HepG2 (cell line): Measurements from ENCODE around the gene SLC17A9. TPM values are rescaled to one million over a fixed set of nuclear protein-coding genes. Genes with fewer than 3 reads are reported as not detected.
A peak's percentile ranks its signal among the peaks of the same experiment; 100 is the strongest.

Experiments used
- GABPA ChIP-seq, 2 experiments: IDR thresholded peaks; 2 replicates each; pipeline ENCODE4 v1.6.1; 2011 to 2016; ENCODE audit warnings: low read depth in 2 of 2, low read length in 1 of 2, missing biosample characterization in 1 of 2, missing genetic modification characterization in 1 of 2
- HDAC2 ChIP-seq: sonication (generic); formaldehyde crosslinking; IDR thresholded peaks from 2 replicates; pipeline ENCODE4 v1.4.0; 2020; ENCODE audit warnings: missing genetic modification reagents
- HNF4A ChIP-seq: sonication (generic); formaldehyde crosslinking; IDR thresholded peaks from 2 replicates; pipeline ENCODE4 v1.4.0; 2020; ENCODE audit warnings: missing genetic modification reagents
- IRF2 ChIP-seq: IDR thresholded peaks from 2 replicates; pipeline ENCODE4 v1.6.1; 2018; ENCODE audit warnings: missing genetic modification reagents, missing compliant biosample characterization
- KAT2B ChIP-seq: fragments of 150-350 bp; IDR thresholded peaks from 2 replicates; pipeline ENCODE4 v1.6.1; 2014; ENCODE audit warnings: low read depth, low read length, borderline replicate concordance
- KLF12 ChIP-seq: sonication (generic); formaldehyde crosslinking; IDR thresholded peaks from 2 replicates; pipeline ENCODE4 v1.4.0; 2020; ENCODE audit warnings: missing genetic modification reagents, borderline replicate concordance
- KLF16 ChIP-seq, 2 experiments: sonication (generic) in 1 of 2; formaldehyde crosslinking in 1 of 2; IDR thresholded peaks; 2 replicates each; pipeline versions ENCODE4 v1.6.1 to v1.8.0; 2016 to 2023; ENCODE audit warnings: missing genetic modification reagents in 2 of 2, missing compliant biosample characterization in 1 of 2
- MATR3 ChIP-seq: sonication (generic); formaldehyde crosslinking; IDR thresholded peaks from 2 replicates; pipeline ENCODE4 v1.4.0; 2020; ENCODE audit warnings: missing genetic modification reagents
- RBM22 ChIP-seq: fragments of 200-400 bp; formaldehyde crosslinking; optimal IDR thresholded peaks from 2 replicates; pipeline ENCODE3; 2017; ENCODE audit warnings: mild to moderate bottlenecking, low read length, moderate library complexity
- ZKSCAN8 ChIP-seq: IDR thresholded peaks from 2 replicates; pipeline ENCODE4 v1.6.1; 2016; ENCODE audit warnings: borderline replicate concordance, missing genetic modification reagents, missing compliant biosample characterization
- ZNF20 ChIP-seq: sonication (generic); formaldehyde crosslinking; IDR thresholded peaks from 2 replicates; pipeline ENCODE4 v1.4.0; 2020; ENCODE audit warnings: mild to moderate bottlenecking, moderate library complexity, missing genetic modification reagents
- ZNF543 ChIP-seq: sonication (generic); formaldehyde crosslinking; IDR thresholded peaks from 2 replicates; pipeline ENCODE4 v1.4.0; 2020; ENCODE audit warnings: mild to moderate bottlenecking, missing genetic modification reagents
- ZNF644 ChIP-seq: IDR thresholded peaks from 2 replicates; pipeline ENCODE4 v1.6.1; 2016; ENCODE audit warnings: low read depth
- polyA plus RNA-seq, 8 experiments: library from polyadenylated mRNA; depleted of rRNA in 3 of 8; stranded (reverse) in 7 of 8; unstranded in 1 of 8; fragments of >200 nt; fragmentation: Illumina TruSeq in 4 of 8; extraction: Trizol in 4 of 8; gene quantifications; 2 replicates each; pipeline versions ENCODE4 v1.2.1 to v1.2.3, GENCODE V29; 2011 to 2016; ENCODE audit warnings: low read depth in 4 of 8, missing spikeins in 1 of 8, mixed read lengths in 1 of 8; ENCODE audit not compliant: insufficient read depth in 1 of 8
- total RNA-seq, 5 experiments: library from RNA; depleted of rRNA; stranded (reverse); fragments of >200 nt; fragmentation: Illumina TruSeq; extraction: Trizol; gene quantifications; 2 replicates each; pipeline ENCODE4 v1.2.3, GENCODE V29; 2016; ENCODE audit warnings: low read depth in 1 of 5
- TF ChIP-seq, protein P1 (sequence below): sonication (generic); formaldehyde crosslinking; IDR thresholded peaks from 2 replicates; pipeline ENCODE4 v1.5.1; 2020; ENCODE audit warnings: missing genetic modification reagents, mild to moderate bottlenecking, borderline replicate concordance
- TF ChIP-seq, protein P2 (sequence below): sonication (generic); formaldehyde crosslinking; conservative IDR thresholded peaks from 2 replicates; pipeline ENCODE4 v1.8.0; 2022; ENCODE audit warnings: mild to moderate bottlenecking, moderate library complexity, missing genetic modification reagents
- TF ChIP-seq, protein P3 (sequence below): sonication (generic); formaldehyde crosslinking; IDR thresholded peaks from 2 replicates; pipeline ENCODE4 v1.5.1; 2020; ENCODE audit warnings: mild to moderate bottlenecking, moderate library complexity, missing genetic modification reagents
- TF ChIP-seq, protein P4 (sequence below): sonication (generic); formaldehyde crosslinking; IDR thresholded peaks from 2 replicates; pipeline ENCODE4 v1.4.0; 2020; ENCODE audit warnings: missing genetic modification reagents

The SLC17A9 gene
- total and polyA plus RNA-seq, 2 of the 13 experiments (the other 11 are each of a cell fraction or from before 2014, with no cell fraction given): 110 to 191 TPM

DNA sequence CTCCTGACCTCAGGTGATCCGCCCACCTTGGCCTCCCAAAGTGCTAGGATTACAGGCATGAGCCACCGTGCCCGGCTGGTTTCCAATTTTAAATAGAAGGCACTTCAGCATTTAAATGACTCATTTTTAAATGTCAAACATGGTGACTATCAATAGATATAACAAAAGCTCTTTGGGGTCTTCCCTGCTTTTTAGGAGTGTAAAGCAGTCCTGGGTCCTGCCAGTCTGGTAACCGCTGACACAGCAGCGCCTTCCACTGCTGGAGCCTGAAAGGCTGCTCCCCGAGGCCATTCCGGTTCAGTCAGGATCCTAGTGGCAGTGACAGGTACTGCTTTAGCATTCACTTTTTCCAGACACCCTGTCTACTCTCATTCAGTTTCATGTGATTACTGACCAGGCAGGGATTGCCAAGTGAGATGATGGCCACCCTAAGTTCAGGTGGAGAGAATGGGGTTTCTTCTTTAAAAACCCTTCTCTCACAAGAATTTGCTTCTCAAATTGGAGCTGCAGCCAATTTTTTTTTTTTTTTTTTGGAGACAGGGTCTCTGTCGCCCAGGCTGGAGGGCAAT lies 31.3 kb upstream of the SLC17A9 start (continued):
- peak; percentile 86 for TF ChIP-seq ZNF644
- TF ChIP-seq HDAC2 (CRISPR knock-in tag): peak; percentile 59; the same call in 1 of the 2 replicates
- peak; percentile 31; the same call in 1 of the 2 replicates for TF ChIP-seq HNF4A
- TF ChIP-seq GABPA (IDR thresholded peaks at IDR 0.05; ENCODE audit: low read depth, low read length): no peak
- peak; percentile 36; the same call in 1 of the 2 replicates for TF ChIP-seq GABPA (CRISPR knock-in tag; IDR thresholded peaks at IDR 0.05; ENCODE audit: low read depth)
- peak; percentile 24; the same call in 1 of the 2 replicates for TF ChIP-seq KLF12
- TF ChIP-seq, protein P1, sequence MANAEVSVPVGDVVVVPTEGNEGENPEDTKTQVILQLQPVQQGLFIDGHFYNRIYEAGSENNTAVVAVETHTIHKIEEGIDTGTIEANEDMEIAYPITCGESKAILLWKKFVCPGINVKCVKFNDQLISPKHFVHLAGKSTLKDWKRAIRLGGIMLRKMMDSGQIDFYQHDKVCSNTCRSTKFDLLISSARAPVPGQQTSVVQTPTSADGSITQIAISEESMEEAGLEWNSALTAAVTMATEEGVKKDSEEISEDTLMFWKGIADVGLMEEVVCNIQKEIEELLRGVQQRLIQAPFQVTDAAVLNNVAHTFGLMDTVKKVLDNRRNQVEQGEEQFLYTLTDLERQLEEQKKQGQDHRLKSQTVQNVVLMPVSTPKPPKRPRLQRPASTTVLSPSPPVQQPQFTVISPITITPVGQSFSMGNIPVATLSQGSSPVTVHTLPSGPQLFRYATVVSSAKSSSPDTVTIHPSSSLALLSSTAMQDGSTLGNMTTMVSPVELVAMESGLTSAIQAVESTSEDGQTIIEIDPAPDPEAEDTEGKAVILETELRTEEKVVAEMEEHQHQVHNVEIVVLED: no peak
- TF ChIP-seq MATR3: no peak
- TF ChIP-seq ZNF543 (CRISPR knock-in tag): 0 out of 2 replicates have a peak, but pooled peaks have one; percentile 27
- TF ChIP-seq, protein P2, sequence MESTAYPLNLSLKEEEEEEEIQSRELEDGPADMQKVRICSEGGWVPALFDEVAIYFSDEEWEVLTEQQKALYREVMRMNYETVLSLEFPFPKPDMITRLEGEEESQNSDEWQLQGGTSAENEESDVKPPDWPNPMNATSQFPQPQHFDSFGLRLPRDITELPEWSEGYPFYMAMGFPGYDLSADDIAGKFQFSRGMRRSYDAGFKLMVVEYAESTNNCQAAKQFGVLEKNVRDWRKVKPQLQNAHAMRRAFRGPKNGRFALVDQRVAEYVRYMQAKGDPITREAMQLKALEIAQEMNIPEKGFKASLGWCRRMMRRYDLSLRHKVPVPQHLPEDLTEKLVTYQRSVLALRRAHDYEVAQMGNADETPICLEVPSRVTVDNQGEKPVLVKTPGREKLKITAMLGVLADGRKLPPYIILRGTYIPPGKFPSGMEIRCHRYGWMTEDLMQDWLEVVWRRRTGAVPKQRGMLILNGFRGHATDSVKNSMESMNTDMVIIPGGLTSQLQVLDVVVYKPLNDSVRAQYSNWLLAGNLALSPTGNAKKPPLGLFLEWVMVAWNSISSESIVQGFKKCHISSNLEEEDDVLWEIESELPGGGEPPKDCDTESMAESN: 0 out of 2 replicates have a peak, but pooled peaks have one; percentile 34
- peak; percentile 70 for TF ChIP-seq RBM22
- TF ChIP-seq, protein P3, sequence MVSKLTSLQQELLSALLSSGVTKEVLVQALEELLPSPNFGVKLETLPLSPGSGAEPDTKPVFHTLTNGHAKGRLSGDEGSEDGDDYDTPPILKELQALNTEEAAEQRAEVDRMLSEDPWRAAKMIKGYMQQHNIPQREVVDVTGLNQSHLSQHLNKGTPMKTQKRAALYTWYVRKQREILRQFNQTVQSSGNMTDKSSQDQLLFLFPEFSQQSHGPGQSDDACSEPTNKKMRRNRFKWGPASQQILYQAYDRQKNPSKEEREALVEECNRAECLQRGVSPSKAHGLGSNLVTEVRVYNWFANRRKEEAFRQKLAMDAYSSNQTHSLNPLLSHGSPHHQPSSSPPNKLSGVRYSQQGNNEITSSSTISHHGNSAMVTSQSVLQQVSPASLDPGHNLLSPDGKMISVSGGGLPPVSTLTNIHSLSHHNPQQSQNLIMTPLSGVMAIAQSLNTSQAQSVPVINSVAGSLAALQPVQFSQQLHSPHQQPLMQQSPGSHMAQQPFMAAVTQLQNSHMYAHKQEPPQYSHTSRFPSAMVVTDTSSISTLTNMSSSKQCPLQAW (CRISPR knock-in tag): 0 out of 2 replicates have a peak, but pooled peaks have one; percentile 32
- TF ChIP-seq ZNF20: no peak
- 0 out of 2 replicates have a peak, but pooled peaks have one; percentile 63 for TF ChIP-seq ZKSCAN8 (CRISPR knock-in tag)
- no peak for TF ChIP-seq KAT2B
- TF ChIP-seq IRF2: peak; percentile 74; the same call in 1 of the 2 replicates
- TF ChIP-seq KLF16 (CRISPR knock-in tag; IDR thresholded peaks at IDR 0.05): no peak
- TF ChIP-seq, protein P4, sequence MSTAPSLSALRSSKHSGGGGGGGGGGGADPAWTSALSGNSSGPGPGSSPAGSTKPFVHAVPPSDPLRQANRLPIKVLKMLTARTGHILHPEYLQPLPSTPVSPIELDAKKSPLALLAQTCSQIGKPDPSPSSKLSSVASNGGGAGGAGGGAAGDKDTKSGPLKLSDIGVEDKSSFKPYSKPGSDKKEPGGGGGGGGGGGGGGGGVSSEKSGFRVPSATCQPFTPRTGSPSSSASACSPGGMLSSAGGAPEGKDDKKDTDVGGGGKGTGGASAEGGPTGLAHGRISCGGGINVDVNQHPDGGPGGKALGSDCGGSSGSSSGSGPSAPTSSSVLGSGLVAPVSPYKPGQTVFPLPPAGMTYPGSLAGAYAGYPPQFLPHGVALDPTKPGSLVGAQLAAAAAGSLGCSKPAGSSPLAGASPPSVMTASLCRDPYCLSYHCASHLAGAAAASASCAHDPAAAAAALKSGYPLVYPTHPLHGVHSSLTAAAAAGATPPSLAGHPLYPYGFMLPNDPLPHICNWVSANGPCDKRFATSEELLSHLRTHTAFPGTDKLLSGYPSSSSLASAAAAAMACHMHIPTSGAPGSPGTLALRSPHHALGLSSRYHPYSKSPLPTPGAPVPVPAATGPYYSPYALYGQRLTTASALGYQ: no peak
